Measurements from ENCODE around the gene ZNF213.

The ZNF213 gene

GRCh38 chr16:3141781-3142311, 7.0 kb downstream of the ZNF213 start:
- no peaks in the 10 kb centered on the region for H3K4me1 ChIP-seq (ENCODE audit: control insufficient read depth, insufficient read depth, low read length)
- H3K4me3 ChIP-seq (ENCODE audit: low read length): no peak overlapping the region
- H3K36me3 ChIP-seq (ENCODE audit: control insufficient read depth, insufficient read depth, low read length): peaks cover 11% of the 10 kb centered on the region
- H3K9ac ChIP-seq (ENCODE audit: low read length): no peak overlapping the region
- H3K27me3 ChIP-seq (ENCODE audit: control insufficient read depth, insufficient read depth, low read length): no peaks in the 10 kb centered on the region
- H3K27ac ChIP-seq (ENCODE audit: low read depth, low read length): no peak overlapping the region

DNA sequence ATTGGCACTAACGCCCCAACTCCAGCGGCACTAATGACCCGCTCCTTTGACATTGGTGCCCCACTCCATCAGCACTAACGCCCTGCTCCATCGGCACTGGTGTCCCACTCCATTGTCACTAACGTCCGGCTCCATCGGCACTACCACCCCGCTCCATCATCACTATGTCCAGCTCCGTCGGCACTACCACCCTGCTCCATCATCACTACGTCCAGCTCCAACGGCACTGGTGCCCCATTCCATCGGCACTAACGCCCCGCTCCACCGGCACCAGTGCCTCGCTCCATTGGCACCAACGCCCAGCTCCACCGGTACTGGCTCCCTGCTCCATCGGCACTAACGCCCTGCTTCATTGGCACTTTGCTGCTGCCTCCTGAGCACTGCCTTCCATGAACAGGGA, 7.5 kb downstream of the ZNF213 start:
- Histone ChIP-seq H3K4me1 (ENCODE audit: control insufficient read depth, insufficient read depth, low read length) (no peaks in the 10 kb centered on the region), H3K4me3 (ENCODE audit: low read length) (no peak overlapping the region), H3K9ac (ENCODE audit: low read length) (no peak overlapping the region), H3K36me3 (ENCODE audit: control insufficient read depth, insufficient read depth, low read length) (peaks cover 11% of the 10 kb centered on the region), H3K27me3 (ENCODE audit: control insufficient read depth, insufficient read depth, low read length) (no peaks in the 10 kb centered on the region), H3K27ac (ENCODE audit: low read depth, low read length) (no peak overlapping the region)

GRCh38 chr16:3142770-3143169, 7.9 kb downstream of the ZNF213 start:
- Histone ChIP-seq H3K9ac (ENCODE audit: low read length) (no peak overlapping the region), H3K27me3 (ENCODE audit: control insufficient read depth, insufficient read depth, low read length) (no peaks in the 10 kb centered on the region), H3K36me3 (ENCODE audit: control insufficient read depth, insufficient read depth, low read length) (peaks cover 11% of the 10 kb centered on the region), H3K4me1 (ENCODE audit: control insufficient read depth, insufficient read depth, low read length) (no peaks in the 10 kb centered on the region), H3K4me3 (ENCODE audit: low read length) (no peak overlapping the region), H3K27ac (ENCODE audit: low read depth, low read length) (no peak overlapping the region)

DNA sequence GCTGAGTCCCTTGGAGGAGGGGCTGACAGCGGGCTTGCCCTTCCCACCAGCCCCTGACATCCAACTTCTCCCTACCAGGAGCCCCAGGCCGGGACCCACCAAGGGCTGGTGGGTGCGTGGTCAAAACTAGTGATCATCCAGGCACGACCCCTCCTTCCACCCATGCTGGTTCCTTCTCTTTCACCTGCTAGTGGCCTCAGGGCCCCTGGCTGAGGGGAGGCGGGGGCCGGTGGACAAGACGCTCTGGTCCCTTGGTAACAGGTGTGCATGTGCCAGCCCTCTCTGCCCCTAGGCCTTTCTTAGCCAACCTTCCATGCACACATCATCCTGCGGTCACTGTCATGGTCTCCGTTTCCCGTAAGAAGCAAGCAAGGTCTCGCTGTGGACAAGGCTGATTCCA, 8.4 kb downstream of the ZNF213 start:
- Histone ChIP-seq H3K9ac (ENCODE audit: low read length) (no peak overlapping the region), H3K27me3 (ENCODE audit: control insufficient read depth, insufficient read depth, low read length) (no peaks in the 10 kb centered on the region), H3K4me1 (ENCODE audit: control insufficient read depth, insufficient read depth, low read length) (no peaks in the 10 kb centered on the region), H3K4me3 (ENCODE audit: low read length) (no peak overlapping the region), H3K36me3 (ENCODE audit: control insufficient read depth, insufficient read depth, low read length) (peaks cover 11% of the 10 kb centered on the region), H3K27ac (ENCODE audit: low read depth, low read length) (no peak overlapping the region)

GRCh38 chr16:3143598-3144320, 8.9 kb downstream of the ZNF213 start:
- Histone ChIP-seq H3K9ac (ENCODE audit: low read length) (no peak overlapping the region), H3K27ac (ENCODE audit: low read depth, low read length) (no peak overlapping the region), H3K4me3 (ENCODE audit: low read length) (no peak overlapping the region), H3K27me3 (ENCODE audit: control insufficient read depth, insufficient read depth, low read length) (no peaks in the 10 kb centered on the region), H3K36me3 (ENCODE audit: control insufficient read depth, insufficient read depth, low read length) (peaks cover 11% of the 10 kb centered on the region), H3K4me1 (ENCODE audit: control insufficient read depth, insufficient read depth, low read length) (no peaks in the 10 kb centered on the region)

GRCh38 chr16:3144321-3144983, 9.6 kb downstream of the ZNF213 start:
- no peak overlapping the region for H3K27ac ChIP-seq (ENCODE audit: low read depth, low read length)
- no peaks in the 10 kb centered on the region for H3K27me3 ChIP-seq (ENCODE audit: control insufficient read depth, insufficient read depth, low read length)
- H3K9ac ChIP-seq (ENCODE audit: low read length): no peak overlapping the region
- H3K4me1 ChIP-seq (ENCODE audit: control insufficient read depth, insufficient read depth, low read length): no peaks in the 10 kb centered on the region
- H3K4me3 ChIP-seq (ENCODE audit: low read length): no peak overlapping the region
- peaks cover 11% of the 10 kb centered on the region for H3K36me3 ChIP-seq (ENCODE audit: control insufficient read depth, insufficient read depth, low read length)

- Histone ChIP-seq H3K27me3 (ENCODE audit: control insufficient read depth, insufficient read depth, low read length) (no peaks in the 10 kb centered on the region), H3K27ac (ENCODE audit: low read depth, low read length) (no peak overlapping the region), H3K36me3 (ENCODE audit: control insufficient read depth, insufficient read depth, low read length) (peaks cover 11% of the 10 kb centered on the region), H3K9ac (ENCODE audit: low read length) (no peak overlapping the region), H3K4me3 (ENCODE audit: low read length) (no peak overlapping the region), H3K4me1 (ENCODE audit: control insufficient read depth, insufficient read depth, low read length) (no peaks in the 10 kb centered on the region)
Observed at GRCh38 chr16:3145151-3145550, 10.3 kb downstream of the ZNF213 start.

- Histone ChIP-seq H3K4me3 (ENCODE audit: low read length) (no peak overlapping the region), H3K9ac (ENCODE audit: low read length) (no peak overlapping the region), H3K27me3 (ENCODE audit: control insufficient read depth, insufficient read depth, low read length) (no peaks in the 10 kb centered on the region), H3K27ac (ENCODE audit: low read depth, low read length) (no peak overlapping the region), H3K36me3 (ENCODE audit: control insufficient read depth, insufficient read depth, low read length) (peaks cover 11% of the 10 kb centered on the region), H3K4me1 (ENCODE audit: control insufficient read depth, insufficient read depth, low read length) (no peaks in the 10 kb centered on the region)
Observed at GRCh38 chr16:3145660-3146059, 10.8 kb downstream of the ZNF213 start.

GRCh38 chr16:3147046-3147756, 12.4 kb downstream of the ZNF213 start:
- Histone ChIP-seq H3K9ac (ENCODE audit: low read length) (no peak overlapping the region), H3K4me3 (ENCODE audit: low read length) (no peak overlapping the region), H3K27me3 (ENCODE audit: control insufficient read depth, insufficient read depth, low read length) (no peaks in the 10 kb centered on the region), H3K4me1 (ENCODE audit: control insufficient read depth, insufficient read depth, low read length) (no peaks in the 10 kb centered on the region), H3K27ac (ENCODE audit: low read depth, low read length) (no peak overlapping the region), H3K36me3 (ENCODE audit: control insufficient read depth, insufficient read depth, low read length) (peaks cover 5% of the 10 kb centered on the region)

DNA sequence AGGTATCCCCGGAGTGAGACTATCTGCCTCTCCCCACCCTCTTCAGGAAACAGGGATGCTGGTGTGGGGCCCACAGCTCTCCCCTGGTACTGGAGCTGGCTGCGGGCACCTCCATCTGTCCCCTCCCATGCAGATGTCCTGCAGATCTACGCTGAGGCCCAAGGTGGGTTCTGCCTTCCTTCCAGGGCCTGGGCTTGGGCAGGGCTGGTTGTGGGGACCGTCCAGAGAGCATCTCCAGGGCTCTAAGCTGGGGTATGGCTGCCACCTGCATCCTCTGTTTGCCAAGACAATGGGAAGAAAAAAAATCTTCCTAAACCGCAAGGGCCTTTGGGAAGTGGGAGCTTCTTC, 12.9 kb downstream of the ZNF213 start:
- H3K27me3 ChIP-seq (ENCODE audit: control insufficient read depth, insufficient read depth, low read length): no peaks in the 10 kb centered on the region
- no peak overlapping the region for H3K9ac ChIP-seq (ENCODE audit: low read length)
- H3K4me1 ChIP-seq (ENCODE audit: control insufficient read depth, insufficient read depth, low read length): no peaks in the 10 kb centered on the region

GRCh38 chr16:3148256-3149192, 13.7 kb downstream of the ZNF213 start:
- H3K9ac ChIP-seq (ENCODE audit: low read length): no peak overlapping the region
- H3K27me3 ChIP-seq (ENCODE audit: control insufficient read depth, insufficient read depth, low read length): no peaks in the 10 kb centered on the region
- no peaks in the 10 kb centered on the region for H3K4me1 ChIP-seq (ENCODE audit: control insufficient read depth, insufficient read depth, low read length)
- no peak overlapping the region for H3K27ac ChIP-seq (ENCODE audit: low read depth, low read length)
- no peaks in the 10 kb centered on the region for H3K36me3 ChIP-seq (ENCODE audit: control insufficient read depth, insufficient read depth, low read length)
- H3K4me3 ChIP-seq (ENCODE audit: low read length): no peak overlapping the region

More for the DNA sequence above, 12.9 kb downstream of the ZNF213 start:
- no peaks in the 10 kb centered on the region for H3K36me3 ChIP-seq (ENCODE audit: control insufficient read depth, insufficient read depth, low read length)
- H3K27ac ChIP-seq (ENCODE audit: low read depth, low read length): no peak overlapping the region
- H3K4me3 ChIP-seq (ENCODE audit: low read length): no peak overlapping the region

- Histone ChIP-seq H3K9ac (ENCODE audit: low read length) (no peak overlapping the region), H3K36me3 (ENCODE audit: control insufficient read depth, insufficient read depth, low read length) (no peaks in the 10 kb centered on the region), H3K4me3 (ENCODE audit: low read length) (peak overlapping the region; percentile 60), H3K27me3 (ENCODE audit: control insufficient read depth, insufficient read depth, low read length) (no peaks in the 10 kb centered on the region), H3K27ac (ENCODE audit: low read depth, low read length) (peak overlapping the region; percentile 51), H3K4me1 (ENCODE audit: control insufficient read depth, insufficient read depth, low read length) (no peaks in the 10 kb centered on the region)
Observed at GRCh38 chr16:3149193-3149530, 14.3 kb downstream of the ZNF213 start.
